Type B pancreatic cell (in vitro differentiated cells): ENCODE measurements around the gene ELOVL5. TPM values are rescaled to one million over a fixed set of nuclear protein-coding genes. Genes with fewer than 3 reads are reported as not detected.
"Not testable (repeated sequence)": the region's sequence is repeated elsewhere in the genome, so short reads cannot be mapped to it uniquely, and the experiment has no call there.

Experiments used
- DNase-seq: peaks from one replicate; pipeline ENCODE4 v3.0.0; 2021; ENCODE audit warnings: mixed read lengths; ENCODE audit not compliant: unreplicated experiment; ENCODE audit errors: extremely low spot score
- H3K27ac Mint-ChIP-seq: 2 replicates; pipeline ENCODE4 v1.8.0; 2021; ENCODE audit warnings: mild to moderate bottlenecking, mixed read lengths
- H3K27me3 Mint-ChIP-seq: 2 replicates; pipeline ENCODE4 v1.8.0; 2021; ENCODE audit warnings: mixed read lengths
- H3K36me3 Mint-ChIP-seq: 2 replicates; pipeline ENCODE4 v1.8.0; 2021; ENCODE audit warnings: mixed read lengths
- H3K4me1 Mint-ChIP-seq: one replicate; pipeline ENCODE4 v1.8.0; 2021; ENCODE audit warnings: mixed read lengths; ENCODE audit not compliant: unreplicated experiment
- H3K4me3 Mint-ChIP-seq: 2 replicates; pipeline ENCODE4 v1.8.0; 2021; ENCODE audit warnings: mild to moderate bottlenecking, mixed read lengths
- H3K9me3 Mint-ChIP-seq: 2 replicates; pipeline ENCODE4 v1.8.0; 2021; ENCODE audit warnings: mixed read lengths
- CTCF ChIP-seq: fragments of 200-600 bp; sonication (generic); conservative IDR thresholded peaks from 2 replicates; pipeline ENCODE4 v1.5.0; 2021; ENCODE audit warnings: antibody characterized with exemption, mild to moderate bottlenecking
- total RNA-seq: library from RNA; stranded (reverse); gene quantifications from 2 replicates; pipeline ENCODE4 v1.2.1, GENCODE V29; 2021; ENCODE audit warnings: low replicate concordance

Gene ELOVL5
- total RNA-seq, 1 donor from 2014 or later, result 103 TPM

GRCh38 chr6:53309059-53309900 lies 39.5 kb downstream of the ELOVL5 start:
- Mint-ChIP-seq H3K27me3 (no peaks in the 10 kb centered on the region), H3K4me1 (peaks cover 21% of the 10 kb centered on the region), H3K36me3 (peaks cover 24% of the 10 kb centered on the region), H3K4me3 (no peak overlapping the region), H3K27ac (peak overlapping the region; percentile 30), H3K9me3 (peaks cover 6% of the 10 kb centered on the region)
- DNase-seq, result no peak
- no peak for TF ChIP-seq CTCF

DNA sequence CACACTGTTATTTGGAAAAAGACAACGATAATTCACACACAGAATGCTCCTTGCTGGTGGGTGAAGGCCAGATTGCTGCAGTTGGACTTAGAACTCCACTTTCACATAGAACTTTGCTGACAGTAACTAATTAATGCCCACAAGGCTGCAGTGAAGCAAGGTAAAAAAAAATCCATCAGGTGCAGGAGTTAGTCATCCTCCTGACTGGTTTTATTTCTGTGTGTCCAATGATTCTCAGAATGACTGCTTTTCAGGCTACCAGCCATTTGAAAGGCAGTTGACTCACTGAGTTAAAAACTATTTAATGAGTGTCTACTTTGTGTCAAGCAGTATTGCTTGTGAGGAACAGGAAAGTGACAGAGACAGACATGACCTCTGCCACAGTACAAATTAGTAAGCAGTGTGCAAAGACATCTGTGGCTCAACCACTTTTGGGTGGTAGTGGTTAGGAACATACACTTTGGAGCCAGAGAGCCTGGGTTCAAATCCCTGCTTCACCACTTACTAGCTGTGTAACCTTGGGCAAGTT lies 41.9 kb downstream of the ELOVL5 start:
- Mint-ChIP-seq H3K4me1 (peaks cover 29% of the 10 kb centered on the region), H3K36me3 (peaks cover 27% of the 10 kb centered on the region), H3K9me3 (no peaks in the 10 kb centered on the region), H3K27me3 (no peaks in the 10 kb centered on the region), H3K4me3 (no peak overlapping the region), H3K27ac (no peak overlapping the region)
- no peak for TF ChIP-seq CTCF
- no peak for DNase-seq

- H3K27me3 Mint-ChIP-seq, DNase-seq, H3K9me3 Mint-ChIP-seq, H3K4me3 Mint-ChIP-seq, H3K27ac Mint-ChIP-seq: not testable (repeated sequence)
- Mint-ChIP-seq H3K36me3 (peaks cover 23% of the 10 kb centered on the region), H3K4me1 (peaks cover 31% of the 10 kb centered on the region)
Observed at GRCh38 chr6:53306217-53306616, 42.5 kb downstream of the ELOVL5 start.

DNA sequence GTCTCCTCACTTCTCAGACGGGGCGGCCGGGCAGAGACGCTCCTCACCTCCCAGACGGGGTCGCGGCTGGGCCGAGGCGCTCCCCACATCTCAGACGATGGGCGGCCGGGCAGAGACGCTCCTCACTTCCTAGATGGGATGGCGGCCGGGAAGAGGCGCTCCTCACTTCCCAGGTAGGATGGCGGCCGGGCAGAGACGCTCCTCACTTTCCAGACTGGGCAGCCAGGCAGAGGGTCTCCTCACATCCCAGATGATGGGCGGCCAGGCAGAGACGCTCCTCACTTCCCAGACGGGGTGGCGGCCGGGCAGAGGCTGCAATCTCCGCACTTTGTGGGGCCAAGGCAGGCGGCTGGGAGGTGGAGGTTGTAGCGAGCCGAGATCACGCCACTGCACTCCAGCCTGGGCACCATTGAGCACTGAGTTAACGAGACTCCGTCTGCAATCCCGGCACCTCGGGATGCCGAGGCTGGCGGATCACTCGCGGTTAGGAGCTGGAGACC lies 43.2 kb downstream of the ELOVL5 start:
- not testable (repeated sequence) for H3K27ac Mint-ChIP-seq, H3K27me3 Mint-ChIP-seq, DNase-seq, H3K9me3 Mint-ChIP-seq, H3K4me3 Mint-ChIP-seq
- Mint-ChIP-seq H3K4me1 (peaks cover 38% of the 10 kb centered on the region), H3K36me3 (peaks cover 20% of the 10 kb centered on the region)

DNA sequence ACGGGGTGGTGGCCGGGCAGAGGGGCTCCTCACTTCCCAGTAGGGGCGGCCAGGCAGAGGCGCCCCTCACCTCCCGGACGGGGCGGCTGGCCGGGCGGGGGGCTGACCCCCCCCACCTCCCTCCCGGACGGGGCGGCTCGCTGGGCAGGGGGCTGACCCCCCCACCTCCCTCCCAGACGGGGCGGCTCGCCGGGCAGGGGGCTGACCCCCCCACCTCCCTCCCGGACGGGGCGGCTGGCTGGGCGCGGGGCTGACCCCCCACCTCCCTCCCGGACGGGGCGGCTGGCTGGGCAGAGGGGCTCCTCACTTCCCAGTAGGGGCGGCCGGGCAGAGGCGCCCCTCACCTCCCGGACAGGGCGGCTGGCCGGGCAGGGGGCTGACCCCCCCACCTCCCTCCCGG lies 43.8 kb downstream of the ELOVL5 start:
- not testable (repeated sequence) for DNase-seq, H3K27me3 Mint-ChIP-seq, H3K4me3 Mint-ChIP-seq, H3K9me3 Mint-ChIP-seq, H3K27ac Mint-ChIP-seq
- Mint-ChIP-seq H3K36me3 (peaks cover 17% of the 10 kb centered on the region), H3K4me1 (peaks cover 44% of the 10 kb centered on the region)

GRCh38 chr6:53302678-53303360 lies 45.9 kb downstream of the ELOVL5 start:
- Mint-ChIP-seq H3K4me3 (peak overlapping the region; percentile 19), H3K36me3 (peaks cover 11% of the 10 kb centered on the region), H3K27ac (peak overlapping the region; percentile 76), H3K4me1 (peaks cover 53% of the 10 kb centered on the region), H3K9me3 (no peaks in the 10 kb centered on the region), H3K27me3 (no peaks in the 10 kb centered on the region)
- no peak for TF ChIP-seq CTCF
- no peak for DNase-seq
